GM21447 (cell line): ENCODE results near the gene ZMYM4.

ENCODE experiments used
- ATAC-seq: cut with Tn5 transposase; IDR thresholded peaks from one replicate; pipeline ENCODE4 v1.9.1; 2021; ENCODE audit not compliant: unreplicated experiment

The ZMYM4 gene

DNA sequence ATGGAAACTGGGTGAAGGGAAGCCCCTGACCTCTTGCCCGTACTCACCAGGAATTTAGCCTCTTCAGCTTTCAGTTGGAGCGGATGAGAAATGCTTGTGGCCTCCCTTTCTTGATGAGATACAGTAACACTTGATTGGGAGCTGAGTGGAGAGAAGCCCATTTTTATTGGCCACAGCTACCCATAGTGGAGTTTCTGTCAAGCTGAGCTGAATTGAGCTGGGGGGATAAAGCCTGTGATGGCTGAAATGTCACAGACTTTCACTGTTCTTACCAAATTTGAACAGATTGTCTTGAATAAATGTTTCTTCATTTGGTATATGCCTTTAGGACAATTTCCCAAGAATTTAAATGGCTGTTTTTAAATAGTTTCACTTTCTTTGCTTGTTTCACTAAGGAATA, 125.9 kb downstream of the ZMYM4 start:
- ATAC-seq, result no peak

DNA sequence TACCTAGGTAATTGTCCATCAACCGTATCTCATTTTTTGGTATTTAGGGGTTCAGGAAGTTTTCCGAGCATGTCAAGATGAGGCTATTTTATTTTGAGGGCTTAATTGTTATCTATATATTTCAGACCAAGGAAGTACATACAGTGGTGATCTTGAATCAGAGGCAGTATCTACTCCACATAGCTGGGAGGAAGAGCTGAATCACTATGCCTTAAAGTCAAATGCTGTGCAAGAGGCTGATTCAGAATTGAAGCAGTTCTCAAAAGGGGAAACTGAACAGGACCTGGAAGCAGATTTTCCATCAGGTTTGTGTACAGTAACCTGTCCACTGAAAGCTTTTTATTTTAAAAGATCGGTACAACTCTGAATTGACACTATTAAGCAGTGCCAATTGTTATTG, 130.2 kb downstream of the ZMYM4 start:
- no peak for ATAC-seq

DNA sequence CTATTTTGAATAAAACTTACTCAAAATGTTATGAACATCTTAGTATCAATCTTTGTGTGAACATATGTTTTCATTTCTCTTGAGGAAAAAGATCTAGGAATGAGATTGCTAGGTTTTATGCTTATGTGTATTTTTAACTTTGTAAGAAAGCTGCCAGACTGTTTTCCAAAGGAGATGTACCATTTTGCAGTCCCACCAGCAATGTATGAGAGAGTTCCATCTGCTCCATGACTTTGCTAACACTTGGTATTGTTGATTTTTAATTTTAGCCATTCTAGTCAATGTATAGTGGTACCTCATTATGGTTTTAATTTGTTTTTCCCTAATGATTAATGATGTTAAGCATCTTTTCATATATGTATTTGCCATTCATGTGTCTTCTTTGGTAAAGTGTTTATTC, 132.5 kb downstream of the ZMYM4 start:
- no peak for ATAC-seq

DNA sequence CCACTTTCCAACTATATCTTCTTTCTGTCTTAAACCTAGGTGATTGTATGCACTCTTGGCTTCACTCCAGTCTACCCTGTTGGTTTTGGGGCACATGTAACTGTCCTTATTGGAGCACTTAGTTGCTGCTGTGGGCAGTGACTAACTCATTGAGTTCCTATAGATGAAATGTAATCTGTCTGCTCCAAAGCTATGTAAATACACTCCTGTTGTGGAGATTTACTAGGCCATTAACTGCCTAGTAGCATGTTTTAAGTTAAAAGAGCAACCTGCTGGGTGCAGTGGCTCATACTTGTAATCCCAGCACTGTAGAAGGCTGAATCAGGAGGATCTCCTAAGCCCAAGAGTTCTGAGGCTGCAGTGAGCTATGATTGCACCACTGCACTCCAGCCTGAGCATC, 137.6 kb downstream of the ZMYM4 start:
- ATAC-seq, result no peak

DNA sequence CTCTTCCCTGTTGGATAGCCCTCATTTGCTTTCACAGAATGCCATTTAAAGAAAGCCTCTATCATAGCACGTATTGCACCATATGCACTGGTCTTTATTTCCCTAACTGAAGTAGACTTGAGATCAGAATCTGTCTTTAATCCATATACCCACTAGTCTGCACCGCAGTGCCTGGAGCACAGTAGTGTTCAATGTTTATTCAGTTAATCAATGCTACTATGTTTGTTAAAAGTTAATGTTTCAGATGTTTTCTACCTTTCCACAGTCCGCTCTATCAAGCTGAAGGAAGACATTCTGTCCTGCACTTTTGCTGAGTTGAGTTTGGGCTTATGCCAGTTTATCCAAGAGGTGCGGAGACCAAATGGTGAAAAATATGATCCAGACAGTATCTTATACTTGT, 139.2 kb downstream of the ZMYM4 start:
- no peak for ATAC-seq

DNA sequence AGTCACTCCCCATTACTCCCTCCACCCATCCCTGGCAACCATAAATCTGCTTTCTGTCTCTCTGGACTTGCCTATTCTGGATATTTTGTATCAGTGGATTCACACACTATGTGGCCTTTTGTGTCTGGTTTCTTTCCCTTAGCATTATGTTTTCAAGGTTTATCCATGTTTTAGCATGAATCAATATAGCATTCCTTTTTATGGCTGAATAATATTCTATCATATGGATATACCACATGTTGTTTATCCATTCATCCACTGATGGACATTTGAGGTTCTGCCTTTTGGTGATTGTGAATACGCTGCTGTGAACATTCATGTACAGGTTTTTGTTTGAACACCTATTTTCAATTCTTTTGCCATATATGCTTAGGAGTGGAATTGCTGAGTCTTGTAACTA, 140.4 kb downstream of the ZMYM4 start:
- ATAC-seq, result no peak

DNA sequence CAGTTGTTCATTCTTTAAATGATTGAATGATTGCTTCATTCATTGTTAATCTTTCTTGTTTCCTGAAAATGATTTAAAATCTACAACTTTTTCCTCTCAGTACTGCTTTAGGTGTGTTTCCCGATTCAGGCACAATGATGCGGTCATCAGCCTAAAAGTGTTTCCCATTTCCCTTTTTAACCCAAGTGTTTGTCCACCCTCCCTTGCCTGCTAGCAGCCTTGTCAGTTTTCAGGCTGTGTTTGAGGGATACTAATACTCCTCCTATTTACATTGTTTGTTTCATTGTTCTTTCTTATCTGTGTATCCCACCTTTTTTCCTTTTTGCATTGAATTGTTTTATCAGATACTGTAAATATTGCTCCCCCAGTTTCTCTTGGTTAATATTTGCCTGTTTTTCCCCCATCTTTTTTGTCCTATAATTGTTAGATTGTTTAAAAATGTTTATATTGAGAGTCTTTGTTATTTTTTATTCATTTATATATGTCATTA, 157.6 kb downstream of the ZMYM4 start:
- no peak for ATAC-seq

DNA sequence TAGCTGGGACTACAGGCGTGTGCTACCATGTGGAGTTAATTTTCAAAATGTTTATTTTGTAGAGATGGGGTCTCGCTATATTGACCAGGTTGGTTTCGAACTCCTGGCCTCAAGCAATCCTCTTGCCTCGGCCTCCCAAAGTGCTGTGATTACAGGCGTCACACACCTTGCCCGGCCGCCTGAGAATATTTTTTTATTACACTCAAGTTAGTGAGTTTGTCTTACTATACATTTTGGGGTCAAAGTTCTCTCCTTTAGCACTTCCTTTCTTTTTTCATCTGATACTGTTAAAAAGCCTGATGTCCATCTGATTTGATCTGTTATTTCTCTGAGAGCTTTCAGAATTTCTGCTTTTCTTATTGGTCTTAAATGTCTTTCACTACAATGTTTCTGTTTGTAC, 159.9 kb downstream of the ZMYM4 start:
- ATAC-seq, result no peak

DNA sequence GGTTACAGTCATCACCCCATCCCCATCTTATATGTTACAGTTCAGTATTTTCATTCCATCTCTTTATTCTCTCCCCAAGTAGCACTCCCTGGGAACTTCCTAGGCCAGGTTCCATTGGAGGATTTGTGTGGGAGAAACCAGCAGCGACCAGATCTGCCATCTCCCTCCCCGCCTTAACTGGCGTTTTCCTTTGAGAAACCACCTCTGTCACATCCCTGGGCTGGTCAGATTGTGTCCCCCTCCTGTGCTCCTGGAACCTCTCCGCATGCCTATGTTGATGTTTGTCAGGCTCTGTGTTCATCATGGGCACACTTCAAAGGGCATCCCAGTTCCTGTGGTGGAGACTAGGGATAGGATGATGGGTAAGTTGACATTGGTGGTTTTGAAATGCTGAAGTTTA, 162.3 kb downstream of the ZMYM4 start:
- no peak for ATAC-seq

DNA sequence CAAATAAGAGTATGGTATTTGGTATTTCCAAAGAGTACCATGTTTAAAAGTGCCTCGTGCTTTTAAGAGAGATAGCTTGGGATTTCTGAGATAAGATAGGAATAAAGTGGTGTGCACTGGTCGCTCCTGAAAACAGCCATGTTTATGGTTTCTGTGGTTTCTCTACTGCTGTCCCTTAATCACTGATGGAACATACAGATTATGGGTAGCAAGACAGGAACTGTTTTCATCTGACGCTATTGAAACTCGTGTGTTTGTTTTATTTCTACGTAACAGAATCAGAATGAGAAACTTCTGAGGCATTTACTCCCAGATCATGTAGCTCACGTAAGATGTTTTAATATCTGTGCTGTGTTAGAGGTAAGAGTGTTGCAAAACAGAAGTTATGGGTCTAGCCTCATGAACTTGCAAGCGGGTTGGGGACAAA, 162.7 kb downstream of the ZMYM4 start:
- ATAC-seq, result no peak

DNA sequence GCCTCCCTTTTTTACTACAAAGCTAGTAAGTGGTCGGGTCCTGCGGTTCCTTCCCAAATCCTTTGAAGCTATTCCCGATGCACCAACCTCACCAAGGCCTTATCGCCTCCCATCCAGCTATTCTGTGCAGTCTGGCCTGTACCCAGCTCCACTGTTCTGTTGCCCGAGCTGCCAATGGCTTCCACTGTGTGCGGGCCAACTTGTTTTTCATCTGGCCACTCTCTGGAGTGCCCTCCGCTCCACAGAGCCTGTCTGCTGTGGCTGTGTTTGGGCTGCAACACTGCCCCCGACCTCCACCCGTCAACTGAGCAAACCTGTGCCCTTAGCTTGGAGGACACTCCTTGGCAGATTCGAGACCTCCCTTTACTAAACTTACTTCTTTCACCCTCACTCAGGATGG, 163.7 kb downstream of the ZMYM4 start:
- no peak for ATAC-seq

DNA sequence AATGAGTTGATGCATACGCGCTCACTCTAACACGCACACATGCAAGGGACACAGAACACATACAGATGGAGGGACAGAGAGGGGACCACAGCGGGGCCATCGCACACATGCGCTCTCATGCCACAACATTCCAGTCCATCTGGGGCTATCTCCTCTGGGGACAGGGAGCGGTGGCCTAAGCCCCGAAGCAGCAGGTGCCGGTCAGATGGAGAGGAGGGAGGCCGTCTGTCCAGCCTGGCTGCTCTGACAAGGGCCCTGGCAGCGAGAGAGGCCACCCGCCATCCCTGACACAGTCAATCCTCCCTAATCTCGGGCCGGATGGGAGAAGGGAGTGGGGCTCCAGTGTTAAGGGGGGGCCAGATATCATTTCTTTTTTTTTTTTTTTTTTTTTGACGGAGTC, 165.2 kb downstream of the ZMYM4 start:
- no peak for ATAC-seq

DNA sequence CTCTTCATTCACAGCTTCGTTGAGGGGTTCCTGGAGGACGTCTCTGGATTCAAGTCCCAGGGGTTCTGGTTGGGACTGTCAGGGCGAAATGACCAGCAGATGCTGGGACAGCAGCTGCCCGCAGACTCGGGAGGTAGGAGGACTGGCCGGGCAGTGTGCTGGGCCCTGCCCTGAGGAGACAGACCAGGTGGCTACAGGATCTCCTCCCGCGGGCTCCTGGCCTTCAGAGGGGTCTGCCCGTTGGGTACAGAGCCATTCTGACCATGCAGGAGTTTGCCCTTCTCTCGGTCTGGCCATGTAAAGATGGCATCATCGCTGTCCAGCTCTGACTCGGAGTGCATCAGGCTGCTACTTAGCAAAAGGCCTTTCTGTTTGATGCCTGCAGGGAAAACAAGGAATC, 166.2 kb downstream of the ZMYM4 start:
- no peak for ATAC-seq

DNA sequence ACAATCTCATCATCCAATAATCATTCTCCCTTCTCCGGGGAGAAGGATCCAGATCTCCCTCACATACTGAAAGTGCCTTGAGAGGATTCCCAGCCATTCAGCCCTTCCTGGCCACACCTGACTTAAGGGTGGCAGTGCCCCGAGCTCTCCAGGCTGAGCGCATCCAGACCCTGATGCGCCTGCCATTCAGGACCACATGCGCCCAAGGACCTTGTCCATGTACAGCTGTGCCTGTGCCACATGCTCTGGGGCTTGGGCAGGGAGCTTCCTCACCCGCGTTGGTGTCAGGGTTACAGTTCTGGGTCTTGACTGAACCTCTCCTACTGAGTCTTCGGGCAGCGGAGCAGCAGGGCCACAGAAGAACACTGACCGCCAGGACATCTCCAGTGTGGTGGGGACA, 167.6 kb downstream of the ZMYM4 start:
- ATAC-seq, result no peak

DNA sequence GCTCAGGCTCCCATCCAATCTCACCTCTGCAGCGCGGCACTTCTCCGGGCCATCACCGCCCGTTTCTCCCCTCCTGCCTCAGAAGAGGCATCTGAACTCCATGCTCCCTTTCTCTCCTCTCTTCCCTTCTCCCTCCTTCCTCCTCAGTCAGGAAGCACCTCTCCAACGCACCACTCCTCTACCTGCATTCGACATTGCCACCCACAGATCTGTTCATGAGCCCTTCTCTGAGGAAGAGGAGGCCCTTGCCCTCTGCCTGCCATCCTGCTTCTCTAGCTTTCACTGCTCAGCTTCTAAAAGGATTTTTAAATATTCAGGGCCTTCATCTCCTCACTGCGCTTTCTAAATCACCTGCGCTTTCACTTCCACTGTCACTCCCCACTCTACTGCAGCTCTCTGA, 168.7 kb downstream of the ZMYM4 start:
- no peak for ATAC-seq

DNA sequence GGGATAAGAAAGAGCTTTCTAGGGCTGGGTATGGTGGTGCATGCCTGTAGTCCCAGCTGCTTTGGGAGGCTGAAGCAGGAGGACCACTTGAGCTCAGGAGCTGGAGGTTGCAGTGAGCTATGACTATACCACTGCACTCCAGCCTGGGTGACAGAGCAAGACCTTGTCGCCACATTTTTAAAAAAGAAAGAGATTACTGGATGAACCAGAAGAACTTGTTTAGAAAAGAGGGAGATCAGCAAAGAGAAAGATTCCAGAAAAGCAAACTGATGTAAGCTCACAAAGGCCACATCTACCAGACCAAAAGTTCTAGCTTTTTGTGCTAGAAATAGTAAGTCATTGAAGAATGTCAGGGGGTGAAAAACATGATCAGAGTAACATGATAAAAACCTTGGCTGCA, 171.1 kb downstream of the ZMYM4 start:
- ATAC-seq, result no peak

DNA sequence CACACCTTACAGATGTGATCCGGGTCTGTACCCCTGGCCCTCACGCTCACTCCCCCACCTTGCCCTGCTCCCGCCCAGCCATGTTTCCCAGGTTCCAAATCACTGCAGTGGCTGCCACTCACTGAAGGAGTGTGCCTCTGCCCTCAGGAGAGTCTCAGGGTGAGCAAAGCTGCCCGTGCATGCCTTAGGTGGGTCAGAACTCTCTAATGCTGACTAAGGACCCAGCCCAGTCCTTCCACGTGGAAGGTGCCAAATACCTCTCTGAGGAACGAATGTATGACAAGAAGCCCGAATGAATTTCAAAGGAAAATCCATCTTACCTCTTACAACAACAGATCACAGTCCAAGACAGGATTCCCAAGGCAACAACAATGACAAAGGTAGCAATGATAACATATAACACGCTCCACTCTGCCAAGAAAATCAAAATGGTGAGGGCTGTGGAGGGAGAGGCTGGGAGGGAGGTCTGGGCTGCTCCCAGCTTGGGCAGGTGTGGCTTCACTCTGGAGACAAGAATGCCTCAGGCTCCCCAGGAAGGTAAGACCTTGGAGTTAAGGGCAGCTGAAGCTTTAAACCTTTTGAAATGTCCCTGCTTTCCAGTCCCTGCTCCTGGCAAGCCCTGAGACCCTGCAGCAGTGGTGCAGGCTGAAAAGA, 173.5 kb downstream of the ZMYM4 start:
- no peak for ATAC-seq

DNA sequence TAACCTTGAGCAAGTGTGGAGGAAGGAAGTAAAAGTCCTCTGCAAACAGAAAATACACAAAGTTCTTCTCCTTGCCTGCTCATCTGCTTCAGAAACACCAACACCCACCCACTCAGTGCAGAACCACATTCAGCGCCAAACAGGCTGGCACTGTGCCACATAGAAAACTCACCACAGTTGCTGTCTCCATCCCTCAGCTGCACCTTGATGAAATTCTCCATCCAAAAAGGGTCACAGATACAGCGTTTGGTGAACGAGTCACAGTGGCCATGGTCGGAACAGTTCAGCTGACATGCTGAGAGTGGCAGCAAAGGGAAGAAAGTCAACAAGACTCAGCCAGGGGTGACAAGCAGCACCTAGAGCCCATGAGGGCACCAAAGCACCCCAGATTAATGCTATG, 174.2 kb downstream of the ZMYM4 start:
- no peak for ATAC-seq

DNA sequence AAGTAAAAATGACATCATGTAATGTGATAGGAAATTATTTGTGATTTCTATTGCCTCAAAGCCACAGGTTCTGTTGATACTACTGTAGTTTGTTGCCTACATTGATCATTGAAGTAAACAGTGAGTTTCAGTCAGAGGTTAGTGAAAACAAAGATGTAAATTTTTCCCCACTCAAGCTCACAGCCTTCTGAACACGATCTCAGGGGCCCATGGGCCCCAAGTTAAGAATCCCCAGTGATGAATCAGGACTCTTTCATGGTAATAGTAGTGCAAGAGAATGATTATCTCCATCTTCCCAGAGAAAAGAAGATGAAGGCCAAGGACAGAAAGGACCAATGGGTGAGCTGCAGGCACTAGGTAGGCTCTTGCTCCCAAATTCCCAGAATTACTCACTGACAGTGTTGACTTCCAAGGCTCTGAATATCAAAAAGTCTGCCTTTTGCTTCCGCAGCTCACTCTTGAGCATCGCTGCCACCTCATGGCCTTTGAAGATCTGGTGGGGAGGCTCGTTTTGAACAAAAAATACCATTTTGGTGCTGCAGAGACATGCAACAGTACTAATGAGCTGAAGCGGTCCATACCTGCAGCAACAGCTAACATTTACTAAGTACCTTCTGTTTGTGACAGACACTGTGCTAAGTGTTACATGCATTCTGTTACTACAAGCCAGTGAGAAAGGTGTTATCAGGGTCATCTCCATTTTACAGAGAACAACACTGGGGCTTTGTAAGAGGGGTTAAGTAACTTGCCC, 175.4 kb downstream of the ZMYM4 start:
- ATAC-seq, result no peak

DNA sequence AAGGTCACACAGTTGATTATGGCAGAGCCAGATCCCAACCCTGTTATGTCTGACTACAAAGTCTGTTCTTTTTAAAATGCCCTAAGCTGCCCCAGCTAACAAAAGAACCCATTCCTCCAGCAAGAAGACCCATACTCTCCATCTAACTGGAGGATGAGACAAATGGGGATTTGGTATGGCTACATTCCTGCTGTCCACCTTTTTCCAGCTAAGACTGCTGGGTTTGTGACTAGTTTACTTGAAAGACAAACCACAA, 175.9 kb downstream of the ZMYM4 start:
- no peak for ATAC-seq

DNA sequence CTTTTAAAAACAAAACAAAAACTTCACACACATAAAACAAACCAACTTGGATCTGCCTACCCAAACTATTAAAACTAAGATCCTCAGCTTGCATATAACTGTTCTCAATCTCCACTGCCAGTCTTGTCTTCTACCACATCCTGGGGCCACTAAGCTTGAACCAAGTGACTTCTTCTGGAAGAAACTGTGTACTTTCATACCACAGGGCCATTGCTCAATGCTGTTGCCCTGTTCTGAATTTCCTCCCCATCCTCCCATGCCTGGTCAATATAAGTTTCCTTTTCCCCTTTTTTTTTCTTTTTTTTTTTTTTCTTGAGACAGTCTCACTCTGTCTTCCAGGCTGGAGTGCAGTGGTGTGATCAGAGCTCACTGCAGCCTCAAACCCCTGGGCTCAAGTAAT, 178.8 kb downstream of the ZMYM4 start:
- no peak for ATAC-seq

DNA sequence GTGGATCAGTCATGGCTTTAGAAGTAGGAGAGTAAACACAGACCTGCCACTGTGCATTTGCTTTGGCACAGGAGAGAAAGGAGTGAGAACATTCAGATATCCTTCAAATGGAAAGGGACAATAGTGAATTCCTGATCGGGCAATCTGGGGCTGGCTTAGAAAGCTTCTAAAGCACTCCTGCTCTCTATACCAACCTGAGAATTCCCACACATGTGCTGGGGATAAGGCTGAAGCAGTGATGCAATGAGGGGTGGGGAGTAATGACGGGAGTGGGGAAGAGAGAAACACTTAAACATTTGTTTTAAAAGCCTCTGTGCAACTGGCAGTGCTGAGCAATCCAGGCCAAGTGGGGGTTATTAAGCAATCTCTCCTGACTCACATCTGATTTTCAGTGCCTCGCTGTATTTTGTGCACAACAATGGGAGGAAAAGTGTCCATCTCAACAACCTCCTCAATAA, 179.9 kb downstream of the ZMYM4 start:
- ATAC-seq, result no peak
